K562 treated with DMSO at 1 percent for 24 hours (cell line): ENCODE results near the gene DIAPH3. TPM values are rescaled to one million over a fixed set of nuclear protein-coding genes. Genes with fewer than 3 reads are reported as not detected.

Experiments
- total RNA-seq: library from RNA; unstranded; fragments of 300-600 nt; gene quantifications from 2 replicates; pipeline ENCODE4 v1.2.3, GENCODE V29; 2022; ENCODE audit warnings: low read depth; ENCODE audit not compliant: insufficient read depth

The DIAPH3 gene, protein sequence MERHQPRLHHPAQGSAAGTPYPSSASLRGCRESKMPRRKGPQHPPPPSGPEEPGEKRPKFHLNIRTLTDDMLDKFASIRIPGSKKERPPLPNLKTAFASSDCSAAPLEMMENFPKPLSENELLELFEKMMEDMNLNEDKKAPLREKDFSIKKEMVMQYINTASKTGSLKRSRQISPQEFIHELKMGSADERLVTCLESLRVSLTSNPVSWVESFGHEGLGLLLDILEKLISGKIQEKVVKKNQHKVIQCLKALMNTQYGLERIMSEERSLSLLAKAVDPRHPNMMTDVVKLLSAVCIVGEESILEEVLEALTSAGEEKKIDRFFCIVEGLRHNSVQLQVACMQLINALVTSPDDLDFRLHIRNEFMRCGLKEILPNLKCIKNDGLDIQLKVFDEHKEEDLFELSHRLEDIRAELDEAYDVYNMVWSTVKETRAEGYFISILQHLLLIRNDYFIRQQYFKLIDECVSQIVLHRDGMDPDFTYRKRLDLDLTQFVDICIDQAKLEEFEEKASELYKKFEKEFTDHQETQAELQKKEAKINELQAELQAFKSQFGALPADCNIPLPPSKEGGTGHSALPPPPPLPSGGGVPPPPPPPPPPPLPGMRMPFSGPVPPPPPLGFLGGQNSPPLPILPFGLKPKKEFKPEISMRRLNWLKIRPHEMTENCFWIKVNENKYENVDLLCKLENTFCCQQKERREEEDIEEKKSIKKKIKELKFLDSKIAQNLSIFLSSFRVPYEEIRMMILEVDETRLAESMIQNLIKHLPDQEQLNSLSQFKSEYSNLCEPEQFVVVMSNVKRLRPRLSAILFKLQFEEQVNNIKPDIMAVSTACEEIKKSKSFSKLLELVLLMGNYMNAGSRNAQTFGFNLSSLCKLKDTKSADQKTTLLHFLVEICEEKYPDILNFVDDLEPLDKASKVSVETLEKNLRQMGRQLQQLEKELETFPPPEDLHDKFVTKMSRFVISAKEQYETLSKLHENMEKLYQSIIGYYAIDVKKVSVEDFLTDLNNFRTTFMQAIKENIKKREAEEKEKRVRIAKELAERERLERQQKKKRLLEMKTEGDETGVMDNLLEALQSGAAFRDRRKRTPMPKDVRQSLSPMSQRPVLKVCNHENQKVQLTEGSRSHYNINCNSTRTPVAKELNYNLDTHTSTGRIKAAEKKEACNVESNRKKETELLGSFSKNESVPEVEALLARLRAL
- total RNA-seq, result 10.7 and 11.9 TPM in 2 replicates

DNA sequence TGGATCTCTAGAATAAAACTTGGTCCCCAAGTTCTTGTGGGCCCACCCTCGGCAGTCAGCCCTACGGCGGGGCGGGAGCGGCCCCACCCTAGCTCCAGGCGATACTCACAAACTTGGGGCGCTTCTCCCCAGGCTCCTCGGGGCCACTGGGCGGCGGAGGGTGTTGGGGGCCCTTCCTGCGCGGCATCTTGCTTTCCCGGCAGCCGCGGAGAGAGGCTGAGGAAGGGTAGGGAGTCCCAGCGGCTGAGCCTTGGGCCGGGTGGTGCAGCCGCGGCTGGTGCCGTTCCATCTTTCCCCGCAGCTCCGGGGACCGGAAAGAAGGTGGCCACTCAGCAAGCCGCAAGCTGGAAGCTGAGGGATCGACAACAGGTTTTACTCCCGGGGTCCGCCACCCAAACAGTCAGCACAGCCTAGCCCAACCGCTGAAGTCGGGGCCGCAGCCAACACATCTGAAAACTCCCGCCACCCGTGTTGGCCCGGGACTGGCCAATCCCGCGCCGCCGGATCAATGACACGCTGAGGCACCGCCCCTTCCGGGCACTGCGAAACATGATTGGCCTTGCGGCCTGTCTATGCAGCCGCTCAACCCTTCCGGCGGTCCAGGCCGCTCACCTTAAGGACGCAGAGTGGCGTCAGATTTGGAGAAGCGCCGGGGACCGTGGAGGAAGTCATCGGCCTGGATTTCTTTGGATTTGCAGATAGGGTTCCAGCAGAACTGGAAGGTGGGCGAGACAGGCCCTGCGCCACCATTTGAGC lies at the start of gene DIAPH3:
Gene DIAPH3 (minus strand): TSS at position 451 of the 756 bp plus-strand sequence. CDS start 162 bp downstream, at position 289.

Other genes starting within 250 kb of the DIAPH3 start
- 5.5 and 6.6 TPM in 2 replicates for gene TDRD3, start 233.3 kb upstream of the DIAPH3 start, total RNA-seq